Measurements from ENCODE around the gene DPF3. TPM values are rescaled to one million over a fixed set of nuclear protein-coding genes. Genes with fewer than 3 reads are reported as not detected.

Gene DPF3
- polyA plus RNA-seq, 3 donors, result 3.8 to 4.8 (median 3.9) TPM

DNA sequence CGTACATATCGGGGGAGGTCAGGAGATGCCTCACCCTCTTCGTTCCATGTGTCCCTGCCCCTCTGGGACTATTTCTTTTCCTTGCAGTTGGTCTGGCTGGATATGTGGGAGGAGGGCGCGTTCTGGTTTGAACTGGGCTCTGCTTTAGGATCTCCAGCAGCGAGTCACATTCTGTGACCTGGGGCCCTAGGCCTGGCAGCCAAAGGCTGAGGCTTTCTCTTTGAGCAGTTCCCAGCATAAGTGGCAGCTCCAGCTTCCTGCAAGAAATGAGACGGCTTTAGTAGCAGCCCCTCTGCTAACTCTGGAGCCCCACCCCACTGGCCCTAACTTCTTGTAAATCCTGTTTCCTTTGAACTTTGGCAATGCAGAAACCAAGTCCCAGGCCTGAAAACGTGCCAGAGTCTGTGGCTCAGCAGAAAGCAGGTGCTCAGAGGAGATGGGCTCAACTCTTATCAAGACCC lies 274.8 kb downstream of the DPF3 start:
- no peak for DNase-seq (ENCODE audit: extremely low read depth in 1 of 11, low read depth in 9 of 11, low spot score in 4 of 11)

DNA sequence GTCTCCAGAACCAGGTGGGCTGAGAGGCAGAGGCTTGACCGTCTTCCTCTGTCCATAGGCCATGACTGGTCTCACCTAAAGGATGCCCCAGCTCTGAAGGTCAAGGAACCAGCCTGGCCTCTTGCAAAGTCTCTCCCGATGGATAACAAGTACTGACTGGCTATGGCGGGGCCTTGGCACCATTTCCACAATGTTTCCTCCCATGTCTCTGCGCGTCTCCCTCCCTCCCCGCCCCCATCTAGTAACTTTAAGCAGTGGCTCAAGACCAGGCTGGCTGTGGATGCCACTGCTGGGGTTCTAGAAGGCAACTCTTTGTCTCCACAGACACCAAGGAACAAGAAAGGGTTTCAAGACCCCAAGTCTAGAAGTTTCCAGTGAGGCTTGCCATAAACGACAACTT lies 275.5 kb downstream of the DPF3 start:
- no peak for DNase-seq (ENCODE audit: extremely low read depth in 1 of 11, low read depth in 9 of 11, low spot score in 4 of 11)

DNA sequence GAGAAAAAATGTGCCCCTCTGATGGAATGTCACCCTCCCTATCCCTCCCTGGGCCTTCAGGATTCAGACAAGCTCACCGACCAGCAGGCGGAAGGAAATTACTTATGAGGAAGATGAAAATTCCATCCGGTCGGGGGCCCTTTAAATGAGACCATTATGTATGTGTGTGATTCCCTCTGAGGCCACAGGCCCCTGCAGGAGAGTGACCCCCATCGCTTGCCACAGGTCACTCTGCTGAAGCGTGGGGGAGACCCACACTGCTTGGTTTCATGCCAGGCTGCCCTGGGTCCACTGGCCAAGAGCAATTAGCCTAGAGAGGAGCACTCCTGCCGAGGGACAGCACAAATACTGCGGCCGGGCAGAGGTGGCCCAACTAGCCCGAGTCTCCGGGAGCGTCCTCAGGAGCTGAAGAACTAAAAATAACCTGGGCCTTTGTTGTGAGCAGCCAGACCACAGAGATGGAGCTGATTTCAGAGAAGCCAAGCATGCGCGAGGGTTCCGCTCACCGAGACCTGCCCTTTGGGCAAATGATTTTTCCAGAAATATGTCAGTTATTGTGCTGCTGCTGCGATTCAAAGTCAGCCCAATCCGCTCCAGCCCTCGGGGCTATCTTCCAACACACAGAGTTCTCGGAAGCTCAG lies 276.4 kb downstream of the DPF3 start:
- peak in 1 of 11 donors; percentile 39 for DNase-seq (ENCODE audit: extremely low read depth in 1 of 11, low read depth in 9 of 11, low spot score in 4 of 11)

DNA sequence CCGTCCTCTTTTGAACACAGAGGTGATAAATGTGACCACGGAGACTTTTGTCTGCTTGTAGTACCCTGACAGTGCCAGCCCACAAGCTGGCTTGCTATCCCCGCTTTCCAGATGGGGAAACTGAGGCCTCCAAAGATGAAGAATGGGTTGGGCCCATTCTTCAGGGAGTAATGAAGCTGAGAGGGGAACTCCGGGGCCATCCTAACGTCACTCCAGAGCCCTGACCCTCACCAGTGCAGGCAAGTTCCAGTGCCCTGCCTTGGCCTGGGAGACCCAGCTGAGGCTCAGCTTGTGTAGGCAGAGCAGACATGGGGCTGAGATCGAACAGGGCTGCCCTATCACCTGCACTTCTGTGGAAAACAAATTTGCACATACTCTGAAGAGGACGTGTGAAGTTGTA lies 277.1 kb downstream of the DPF3 start:
- no peak for DNase-seq (ENCODE audit: extremely low read depth in 1 of 11, low read depth in 9 of 11, low spot score in 4 of 11)

DNA sequence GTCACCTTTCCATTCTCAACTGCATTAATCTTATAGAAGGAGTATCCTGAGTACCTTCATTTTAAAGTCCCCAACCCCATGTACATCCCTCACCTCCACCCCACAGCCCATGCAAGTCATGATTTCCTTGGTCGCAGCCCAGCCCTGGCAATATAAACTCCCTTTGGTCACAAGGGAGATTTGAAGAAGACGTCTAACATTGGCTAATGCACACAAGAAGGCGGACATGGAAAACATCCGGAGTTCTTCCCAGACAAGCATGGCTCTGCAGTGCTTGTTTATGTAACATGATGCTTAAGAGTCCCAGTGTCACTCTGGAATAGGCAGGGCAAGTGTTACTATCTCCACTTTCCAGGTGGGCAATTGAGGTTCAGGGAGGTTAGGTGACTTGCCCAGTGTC lies 277.6 kb downstream of the DPF3 start:
- DNase-seq (ENCODE audit: extremely low read depth in 1 of 11, low read depth in 9 of 11, low spot score in 4 of 11), result peak in 1 of 11 donors; percentile 63

DNA sequence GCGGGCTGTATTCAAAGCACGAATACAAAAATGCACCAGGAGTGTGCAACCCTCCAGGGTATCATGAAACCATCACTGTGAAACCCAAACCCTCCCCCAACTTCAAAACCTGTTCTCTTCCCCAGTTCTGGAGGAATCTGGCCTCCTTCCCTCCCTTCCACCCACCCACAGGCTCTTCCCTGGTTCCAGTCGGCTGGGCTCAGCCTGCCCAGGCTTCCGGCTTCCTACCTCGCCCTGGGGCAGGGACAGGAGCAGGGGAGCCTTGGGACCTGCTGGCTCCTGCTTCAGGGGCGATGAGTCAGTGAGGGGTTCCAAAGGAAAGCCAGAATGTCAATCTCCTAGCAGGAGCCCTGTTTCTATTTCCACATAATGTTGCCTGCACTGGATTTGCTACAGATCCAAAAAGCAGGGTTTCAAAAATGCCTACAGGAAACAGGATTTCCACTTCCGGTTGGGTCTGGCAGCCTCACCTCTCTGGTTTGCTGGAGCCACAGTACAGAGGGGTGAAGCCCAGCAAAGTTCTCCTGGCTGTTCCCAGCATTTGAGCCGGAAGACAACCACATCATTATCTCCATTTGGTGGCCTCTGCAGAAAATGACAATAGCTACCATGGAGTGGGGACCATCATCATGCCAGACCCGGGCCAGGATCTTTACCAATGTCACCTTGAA lies 278.3 kb downstream of the DPF3 start:
- peak in 1 of 11 donors; percentile 41 for DNase-seq (ENCODE audit: extremely low read depth in 1 of 11, low read depth in 9 of 11, low spot score in 4 of 11)

DNA sequence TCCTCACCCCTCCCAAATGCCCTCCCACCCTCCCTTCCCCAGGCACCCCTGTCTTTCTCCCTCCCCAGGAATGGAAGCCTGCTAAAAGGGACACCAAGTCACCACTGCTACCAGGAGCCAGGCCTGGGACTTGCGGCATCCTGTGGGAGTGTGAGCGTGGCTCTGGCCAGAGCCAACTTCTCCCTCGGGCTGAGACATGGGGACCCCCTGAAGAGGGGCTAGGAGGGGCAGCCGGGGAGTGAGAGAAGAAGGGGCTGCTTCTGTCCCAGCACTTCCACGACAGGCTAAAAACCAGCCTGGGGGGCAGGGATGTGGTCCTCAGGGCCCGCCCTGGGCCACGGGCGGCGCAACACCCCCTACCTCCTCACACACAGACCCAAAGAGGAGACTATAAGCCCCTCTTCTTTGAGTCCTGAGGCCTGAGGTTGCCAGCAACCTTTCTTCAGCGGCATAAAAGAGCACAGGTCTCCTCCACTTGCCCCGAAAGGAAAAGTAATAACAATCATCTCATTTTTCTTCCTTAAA lies 278.9 kb downstream of the DPF3 start:
- no peak for DNase-seq (ENCODE audit: extremely low read depth in 1 of 11, low read depth in 9 of 11, low spot score in 4 of 11)

DNA sequence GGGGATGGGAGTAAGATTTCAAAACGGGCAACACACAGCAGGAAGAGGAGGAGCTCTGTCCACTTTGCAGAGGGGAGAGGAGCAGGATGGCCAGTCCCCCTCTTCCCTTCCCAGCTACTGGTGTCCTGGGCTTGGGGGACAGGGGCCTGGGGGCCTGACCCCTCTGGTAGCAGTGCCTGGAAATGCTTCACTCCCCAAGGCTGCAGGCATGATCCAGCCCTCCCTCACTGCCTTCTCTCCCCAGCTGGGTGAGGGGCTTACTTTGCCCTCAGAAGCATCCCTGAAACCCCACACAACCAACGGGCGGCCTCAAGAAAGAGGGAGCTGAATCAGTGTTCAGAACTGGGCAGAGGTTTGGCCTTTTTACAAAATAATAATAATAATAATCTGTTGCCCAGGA lies 279.5 kb downstream of the DPF3 start:
- DNase-seq (ENCODE audit: extremely low read depth in 1 of 11, low read depth in 9 of 11, low spot score in 4 of 11), result no peak

DNA sequence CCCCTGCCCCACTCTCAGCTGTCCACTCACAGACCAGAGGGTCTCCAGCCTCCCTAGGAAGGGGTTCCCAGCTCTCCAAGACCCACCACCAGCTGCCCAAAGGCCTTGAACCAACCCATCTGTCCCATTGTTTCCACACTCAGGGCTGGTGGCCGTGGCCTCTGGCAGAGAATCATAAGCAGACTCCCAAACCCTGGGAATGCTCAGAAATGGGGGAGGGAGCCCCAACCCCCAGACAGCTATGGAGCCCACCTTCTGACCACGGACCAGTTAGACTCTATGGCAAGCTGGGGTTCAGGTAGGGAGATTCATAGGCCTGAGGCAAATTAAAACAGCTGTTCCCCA lies 280.0 kb downstream of the DPF3 start:
- DNase-seq (ENCODE audit: extremely low read depth in 1 of 11, low read depth in 9 of 11, low spot score in 4 of 11), result no peak

DNA sequence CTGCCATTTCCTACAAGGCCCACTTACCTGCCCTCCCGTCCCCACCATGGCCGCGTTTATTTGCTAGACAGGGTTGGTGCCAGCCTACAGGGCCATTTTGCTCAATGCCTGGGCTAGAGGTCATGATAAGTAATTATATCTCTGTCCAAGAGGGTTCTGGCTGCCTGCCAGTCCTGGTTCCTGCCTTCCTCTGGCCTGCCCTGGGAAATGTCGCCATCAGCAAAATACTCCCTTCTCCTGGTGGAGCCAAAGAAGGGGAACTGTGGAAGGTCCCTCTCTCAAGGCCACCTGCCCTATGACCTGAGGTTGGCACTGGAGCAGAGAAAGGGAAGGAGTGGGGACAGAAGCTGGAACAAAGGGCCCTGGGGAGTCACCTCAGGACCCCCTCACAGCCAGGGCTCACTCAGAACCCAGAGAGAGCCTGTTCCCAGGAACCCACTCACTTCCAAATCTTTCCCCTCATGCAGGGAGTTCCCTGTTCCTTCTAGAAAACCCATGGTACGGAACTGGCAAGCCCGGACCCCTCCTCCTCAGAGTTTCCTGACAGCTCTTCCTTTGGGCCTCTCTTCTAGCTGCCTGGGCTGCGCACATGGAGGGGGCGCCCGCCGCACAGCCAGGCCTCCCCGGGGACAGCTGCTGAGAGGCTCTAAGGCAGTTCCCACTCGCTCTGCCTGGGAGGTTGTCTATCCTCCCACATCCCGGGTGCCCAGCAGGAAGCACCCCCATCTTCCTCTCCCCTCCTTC lies 280.5 kb downstream of the DPF3 start:
- DNase-seq (ENCODE audit: extremely low read depth in 1 of 11, low read depth in 9 of 11, low spot score in 4 of 11), result no peak

DNA sequence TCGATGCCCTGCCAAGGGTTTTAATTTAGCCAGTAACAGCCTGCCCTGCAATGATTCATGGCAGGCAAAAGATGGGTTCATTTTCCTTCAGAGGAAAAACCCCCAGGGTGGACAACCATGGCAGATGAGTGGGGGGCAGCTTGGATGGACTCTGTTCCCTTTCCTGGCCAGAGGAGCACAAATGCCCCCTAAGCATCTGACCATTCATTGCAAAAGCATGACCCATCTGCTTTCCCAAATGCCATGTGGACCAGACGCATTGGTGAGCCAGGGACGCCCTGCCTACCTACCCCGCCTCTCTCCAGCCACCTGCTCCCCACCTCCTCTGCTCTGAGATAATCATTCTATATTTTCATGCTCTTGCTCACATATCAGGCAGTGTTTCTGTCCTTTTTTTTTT lies 281.9 kb downstream of the DPF3 start:
- no peak for DNase-seq (ENCODE audit: extremely low read depth in 1 of 11, low read depth in 9 of 11, low spot score in 4 of 11)

DNA sequence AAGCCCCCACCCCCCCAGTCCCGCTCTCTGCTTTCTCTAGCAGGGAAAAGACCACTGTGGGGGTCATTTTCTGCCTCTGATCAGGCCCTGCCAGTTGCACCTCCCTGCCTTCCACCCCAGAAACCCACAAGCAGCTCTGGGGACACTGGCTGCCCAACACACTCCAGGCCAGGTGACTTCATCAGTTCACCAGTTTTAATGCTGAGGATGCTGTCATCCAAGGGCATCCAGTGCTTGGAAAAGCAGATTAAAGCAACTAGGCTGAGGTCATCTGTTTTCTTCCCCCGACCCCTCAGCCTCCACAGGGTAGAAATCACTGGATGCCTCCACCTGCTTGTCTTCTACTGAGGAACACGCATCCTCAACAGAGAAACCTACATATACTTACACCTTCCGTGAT lies 282.4 kb downstream of the DPF3 start:
- no peak for DNase-seq (ENCODE audit: extremely low read depth in 1 of 11, low read depth in 9 of 11, low spot score in 4 of 11)

DNA sequence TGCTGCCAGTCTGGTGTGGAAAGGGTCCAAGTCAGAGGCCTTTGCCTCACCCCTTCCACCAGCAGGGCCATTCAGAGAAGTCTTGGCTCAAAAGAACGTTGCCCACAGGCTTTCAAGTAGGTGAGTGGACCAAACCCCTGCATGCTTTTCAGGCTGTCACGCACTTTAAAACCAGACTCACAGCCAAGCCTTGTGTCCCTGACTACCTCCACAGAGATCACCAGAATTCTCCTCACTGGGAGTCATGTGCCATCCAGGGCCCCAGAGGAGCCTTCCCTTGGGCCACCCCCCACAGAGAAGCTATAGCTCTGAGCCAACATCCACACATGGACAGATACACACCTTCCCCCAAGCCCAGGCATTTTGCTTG lies 283.1 kb downstream of the DPF3 start:
- DNase-seq (ENCODE audit: extremely low read depth in 1 of 11, low read depth in 9 of 11, low spot score in 4 of 11), result no peak

DNA sequence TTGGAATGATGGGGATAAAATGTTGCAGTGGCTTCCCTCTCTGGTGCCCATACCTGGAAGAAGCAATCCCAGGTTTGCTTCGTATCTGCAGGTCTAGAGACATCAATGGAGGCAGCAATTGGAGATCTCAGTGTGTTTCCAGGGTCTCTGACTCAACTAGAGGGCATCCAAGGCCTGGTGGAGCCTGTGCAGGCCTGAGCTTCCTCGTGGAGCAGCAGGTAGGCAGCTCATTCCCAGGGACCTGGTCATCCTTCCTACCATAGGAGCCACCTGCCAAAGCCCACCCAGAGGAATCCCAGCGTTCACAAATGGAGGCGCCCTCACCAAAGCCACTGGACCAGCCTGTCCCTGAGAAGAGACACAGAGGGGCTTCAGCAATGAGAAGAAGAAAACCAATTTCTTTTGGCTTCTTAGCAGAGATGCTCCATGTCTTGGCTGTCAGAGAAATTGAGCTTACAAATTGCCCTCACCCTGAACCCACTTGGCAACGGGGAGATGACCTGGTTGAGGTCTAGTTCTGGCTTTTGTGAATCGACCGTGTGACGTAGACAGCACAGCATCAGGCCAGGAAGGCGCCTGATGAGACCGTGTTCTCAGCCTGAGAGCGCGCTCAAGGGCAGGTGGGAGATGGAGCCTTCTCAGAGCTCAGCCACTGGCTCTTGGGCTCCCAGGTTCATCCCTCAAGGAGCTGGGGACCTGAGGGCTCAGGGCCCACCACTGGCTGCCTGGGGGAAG lies 283.6 kb downstream of the DPF3 start:
- DNase-seq (ENCODE audit: extremely low read depth in 1 of 11, low read depth in 9 of 11, low spot score in 4 of 11), result no peak

DNA sequence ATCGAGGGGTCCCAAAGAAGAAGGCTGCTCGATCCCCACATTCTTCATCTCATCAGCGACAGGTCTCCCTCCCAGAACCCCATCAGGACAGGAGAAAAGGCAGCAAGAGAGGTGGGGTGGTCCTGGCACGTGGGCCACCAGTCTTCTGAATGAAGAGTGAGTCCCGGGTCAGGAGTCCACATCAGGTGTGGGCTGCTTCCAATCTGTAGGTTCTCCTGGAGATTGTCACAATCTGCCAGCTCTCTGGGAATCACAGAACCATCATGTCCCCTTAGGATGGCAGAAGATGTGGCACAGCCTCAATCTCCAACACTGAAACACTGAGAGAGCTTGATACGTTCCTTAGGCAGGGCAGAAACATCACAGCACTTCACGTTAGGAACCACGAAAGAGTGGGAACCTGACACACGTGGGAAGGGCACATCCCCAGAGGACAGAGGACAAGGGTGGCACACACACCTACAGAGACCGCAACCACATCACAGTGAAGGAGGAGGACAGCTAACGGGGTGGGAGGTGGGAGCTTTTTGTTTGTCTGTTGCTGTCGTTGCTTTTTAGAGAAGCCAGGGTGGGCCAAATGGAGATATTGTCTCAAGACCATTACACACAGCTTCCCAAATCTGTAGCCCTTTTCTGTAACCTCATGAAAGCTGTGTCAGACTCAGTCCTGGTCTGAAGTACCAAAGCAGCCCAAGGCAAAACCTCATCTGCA lies 284.5 kb downstream of the DPF3 start:
- no peak for DNase-seq (ENCODE audit: extremely low read depth in 1 of 11, low read depth in 9 of 11, low spot score in 4 of 11)

DNA sequence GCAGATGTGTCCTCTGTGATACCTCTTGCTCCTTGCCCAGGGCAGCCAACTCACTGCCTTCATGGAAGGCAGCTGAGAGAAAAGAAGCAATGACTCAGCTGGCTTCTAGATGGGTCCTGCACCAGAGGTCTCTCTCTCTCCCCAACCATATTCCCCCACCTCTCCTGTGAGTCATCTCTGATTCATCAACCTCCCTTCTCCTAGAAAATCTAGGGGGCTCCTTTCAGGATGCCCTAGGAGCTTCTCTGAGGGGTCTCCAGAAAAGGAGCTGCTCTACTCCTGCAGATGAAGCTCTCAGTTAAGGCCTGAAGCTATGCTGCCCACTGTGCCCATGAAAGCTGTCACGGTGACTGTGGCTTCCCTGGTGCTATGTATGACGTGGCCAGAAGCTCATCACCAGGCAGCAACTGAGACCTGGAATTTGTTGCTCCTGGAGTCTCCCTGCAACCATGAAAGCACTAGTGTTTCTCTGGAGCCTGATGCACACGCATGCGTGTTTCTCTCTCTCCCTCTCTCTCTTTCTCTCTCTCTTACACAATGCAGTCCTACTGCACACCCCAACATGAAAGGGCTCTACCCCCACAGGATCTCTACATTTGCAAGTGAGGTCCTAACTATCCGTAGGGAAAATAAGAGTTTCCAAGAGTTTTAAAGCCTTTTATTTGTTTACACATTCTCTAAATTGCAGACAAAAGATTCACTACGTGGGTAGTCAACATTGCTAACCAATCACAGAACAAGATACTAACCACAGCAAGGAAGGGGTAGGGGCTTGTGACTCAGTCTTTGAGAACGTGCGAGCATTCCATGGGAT lies 285.3 kb downstream of the DPF3 start:
- no peak for DNase-seq (ENCODE audit: extremely low read depth in 1 of 11, low read depth in 9 of 11, low spot score in 4 of 11)

DNA sequence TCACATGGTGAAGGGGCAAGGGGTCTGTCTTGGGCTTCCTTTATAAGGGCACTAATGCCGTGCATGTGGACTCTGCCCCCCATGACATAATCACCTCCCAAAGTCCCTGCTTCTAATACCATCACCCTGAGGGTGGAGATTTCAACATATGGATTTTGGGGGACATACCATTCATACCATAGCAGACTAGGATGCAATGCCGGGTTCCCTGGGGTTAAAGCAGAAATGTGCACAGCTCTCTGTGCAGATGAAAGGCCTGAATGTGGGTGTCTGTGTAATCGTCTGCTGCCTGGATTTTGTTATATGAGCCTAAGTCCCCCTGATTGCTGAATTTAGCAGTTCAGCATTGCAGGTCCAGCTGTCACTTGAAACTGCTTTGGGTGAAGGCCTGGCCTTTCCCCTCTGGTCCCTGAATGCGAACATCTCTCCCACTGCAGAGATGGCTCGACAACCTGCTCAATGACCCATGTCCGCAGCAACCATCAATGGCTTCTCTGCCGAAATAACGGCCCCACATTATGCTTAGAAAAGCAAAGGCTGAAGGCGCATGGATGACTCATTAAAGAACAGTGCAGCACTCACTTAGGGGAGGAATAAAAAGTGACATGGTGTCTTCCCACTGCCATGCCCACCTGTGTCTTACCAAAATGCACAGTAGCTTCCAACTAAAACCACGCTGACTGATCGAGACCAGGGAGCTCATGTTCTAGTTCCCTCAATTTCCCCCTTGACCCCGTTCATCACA lies 286.3 kb downstream of the DPF3 start:
- no peak for DNase-seq (ENCODE audit: extremely low read depth in 1 of 11, low read depth in 9 of 11, low spot score in 4 of 11)

DNA sequence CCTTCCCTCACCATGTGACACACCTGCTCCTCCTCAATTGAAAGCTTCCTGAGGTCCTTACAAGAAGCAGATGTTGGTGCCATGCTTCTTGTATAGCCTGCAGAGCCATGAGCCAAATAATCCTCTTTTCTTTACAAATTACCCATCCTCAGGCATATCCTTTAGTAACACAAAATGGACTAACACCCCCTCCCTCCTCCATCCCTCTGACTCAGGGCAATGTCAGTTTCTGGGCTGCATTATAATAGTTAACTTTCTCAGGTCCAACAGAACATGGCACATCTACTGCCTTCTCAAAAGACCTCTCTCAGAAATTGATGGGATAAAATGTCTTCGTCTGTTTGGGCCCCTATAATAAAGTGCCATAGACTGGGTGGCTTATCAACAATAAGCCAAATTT lies 287.0 kb downstream of the DPF3 start:
- DNase-seq (ENCODE audit: extremely low read depth in 1 of 11, low read depth in 9 of 11, low spot score in 4 of 11), result no peak
